ENCODE data around the gene CDHR2.

The CDHR2 gene

GRCh38 chr5:176639208-176639607, 90.1 kb downstream of the CDHR2 start:
- DNase-seq (ENCODE audit: low spot score): no peak
- POLR2A ChIA-PET (ENCODE audit: low non-redundant PET): no interaction called here
- TF ChIP-seq, protein P1, sequence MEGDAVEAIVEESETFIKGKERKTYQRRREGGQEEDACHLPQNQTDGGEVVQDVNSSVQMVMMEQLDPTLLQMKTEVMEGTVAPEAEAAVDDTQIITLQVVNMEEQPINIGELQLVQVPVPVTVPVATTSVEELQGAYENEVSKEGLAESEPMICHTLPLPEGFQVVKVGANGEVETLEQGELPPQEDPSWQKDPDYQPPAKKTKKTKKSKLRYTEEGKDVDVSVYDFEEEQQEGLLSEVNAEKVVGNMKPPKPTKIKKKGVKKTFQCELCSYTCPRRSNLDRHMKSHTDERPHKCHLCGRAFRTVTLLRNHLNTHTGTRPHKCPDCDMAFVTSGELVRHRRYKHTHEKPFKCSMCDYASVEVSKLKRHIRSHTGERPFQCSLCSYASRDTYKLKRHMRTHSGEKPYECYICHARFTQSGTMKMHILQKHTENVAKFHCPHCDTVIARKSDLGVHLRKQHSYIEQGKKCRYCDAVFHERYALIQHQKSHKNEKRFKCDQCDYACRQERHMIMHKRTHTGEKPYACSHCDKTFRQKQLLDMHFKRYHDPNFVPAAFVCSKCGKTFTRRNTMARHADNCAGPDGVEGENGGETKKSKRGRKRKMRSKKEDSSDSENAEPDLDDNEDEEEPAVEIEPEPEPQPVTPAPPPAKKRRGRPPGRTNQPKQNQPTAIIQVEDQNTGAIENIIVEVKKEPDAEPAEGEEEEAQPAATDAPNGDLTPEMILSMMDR (conservative IDR thresholded peaks at IDR 0.05; ENCODE audit: low read depth): no peak
- CTCF ChIA-PET: no interaction called here
- no peak overlapping the region for H3K27ac ChIP-seq

GRCh38 chr5:176639981-176640380, 90.8 kb downstream of the CDHR2 start:
- H3K27ac ChIP-seq: peak overlapping the region; percentile 9; the same call in 1 of the 2 replicates
- TF ChIP-seq, protein P1 (conservative IDR thresholded peaks at IDR 0.05; ENCODE audit: low read depth): no peak
- no peak for DNase-seq (ENCODE audit: low spot score)
- POLR2A ChIA-PET (ENCODE audit: low non-redundant PET): no interaction called here
- CTCF ChIA-PET: no interaction called here

DNA sequence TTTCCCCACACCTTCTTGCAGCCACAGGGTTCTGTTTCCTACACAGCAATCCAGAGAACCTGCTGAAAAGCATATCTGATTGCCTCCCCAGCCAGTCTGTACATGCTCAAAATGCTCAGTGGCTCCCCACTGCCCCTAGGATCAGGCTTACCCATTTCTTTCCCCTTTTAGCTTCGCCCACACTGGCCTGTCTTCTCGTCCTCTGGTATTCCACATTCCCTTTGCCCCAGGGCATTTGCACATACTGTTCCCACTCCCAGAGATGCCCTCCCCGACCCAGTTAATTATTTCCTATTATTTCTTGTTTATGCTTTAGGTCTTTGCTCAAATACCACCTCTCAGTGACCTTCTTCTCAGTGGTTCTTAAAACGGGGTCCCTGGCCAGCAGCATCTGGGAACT, 91.5 kb downstream of the CDHR2 start:
- POLR2A ChIA-PET (ENCODE audit: low non-redundant PET): no interaction called here
- no peak for DNase-seq (ENCODE audit: low spot score)
- CTCF ChIA-PET: no interaction called here
- no peak overlapping the region for H3K27ac ChIP-seq
- TF ChIP-seq, protein P1 (conservative IDR thresholded peaks at IDR 0.05; ENCODE audit: low read depth): no peak

DNA sequence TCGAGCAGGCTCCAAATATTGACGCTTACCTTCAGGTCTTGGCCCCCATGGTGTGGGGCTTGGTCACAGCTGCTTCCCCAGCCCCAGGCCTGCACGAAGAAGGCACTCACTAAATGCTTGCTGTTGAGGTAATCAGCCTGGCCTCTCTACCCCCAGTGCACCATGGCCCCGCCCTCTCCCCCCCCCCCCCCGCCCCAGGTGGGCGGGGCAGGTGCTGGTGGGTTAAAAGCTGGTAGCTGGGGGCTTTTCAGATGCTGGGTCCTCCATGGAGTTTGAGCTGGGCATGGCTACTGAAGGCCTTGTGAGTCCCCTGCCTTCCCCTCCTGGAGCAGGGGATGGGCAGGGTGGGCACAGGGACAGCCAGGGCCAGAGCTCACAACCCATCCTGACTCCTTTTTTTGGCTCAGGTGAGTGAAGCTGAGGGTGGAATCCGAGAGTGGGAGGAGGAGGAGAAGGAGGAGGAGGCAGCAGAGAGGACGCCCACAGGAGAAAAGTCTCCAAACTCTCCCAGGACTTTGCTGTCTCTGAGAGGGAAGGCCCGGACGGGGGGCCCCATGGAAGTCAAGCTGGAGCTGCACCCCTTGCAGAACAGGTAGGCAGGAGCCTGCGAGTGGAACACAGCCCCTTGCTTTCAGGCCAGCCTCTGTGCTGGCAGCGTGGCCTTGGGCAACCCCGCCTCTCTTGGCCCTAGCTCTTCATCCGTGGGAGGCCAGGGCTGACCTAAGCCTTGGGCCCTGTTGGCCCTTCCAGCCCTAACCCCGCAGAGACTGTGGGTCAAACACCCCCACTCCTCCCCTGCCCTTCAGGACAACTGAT, 93.7 kb downstream of the CDHR2 start:
- ChIA-PET POLR2A (ENCODE audit: low non-redundant PET) (no interaction called here), CTCF (interaction anchor here (0.7 to 0.8 kb wide), 2 partner anchors 12 to 94 kb away, joined by 3 read pairs; partner anchors contain the start of genes CDHR2 and EIF4E1B)
- no peak overlapping the region for H3K27ac ChIP-seq
- DNase-seq (ENCODE audit: low spot score): no peak
- TF ChIP-seq, protein P1 (conservative IDR thresholded peaks at IDR 0.05; ENCODE audit: low read depth): no peak

DNA sequence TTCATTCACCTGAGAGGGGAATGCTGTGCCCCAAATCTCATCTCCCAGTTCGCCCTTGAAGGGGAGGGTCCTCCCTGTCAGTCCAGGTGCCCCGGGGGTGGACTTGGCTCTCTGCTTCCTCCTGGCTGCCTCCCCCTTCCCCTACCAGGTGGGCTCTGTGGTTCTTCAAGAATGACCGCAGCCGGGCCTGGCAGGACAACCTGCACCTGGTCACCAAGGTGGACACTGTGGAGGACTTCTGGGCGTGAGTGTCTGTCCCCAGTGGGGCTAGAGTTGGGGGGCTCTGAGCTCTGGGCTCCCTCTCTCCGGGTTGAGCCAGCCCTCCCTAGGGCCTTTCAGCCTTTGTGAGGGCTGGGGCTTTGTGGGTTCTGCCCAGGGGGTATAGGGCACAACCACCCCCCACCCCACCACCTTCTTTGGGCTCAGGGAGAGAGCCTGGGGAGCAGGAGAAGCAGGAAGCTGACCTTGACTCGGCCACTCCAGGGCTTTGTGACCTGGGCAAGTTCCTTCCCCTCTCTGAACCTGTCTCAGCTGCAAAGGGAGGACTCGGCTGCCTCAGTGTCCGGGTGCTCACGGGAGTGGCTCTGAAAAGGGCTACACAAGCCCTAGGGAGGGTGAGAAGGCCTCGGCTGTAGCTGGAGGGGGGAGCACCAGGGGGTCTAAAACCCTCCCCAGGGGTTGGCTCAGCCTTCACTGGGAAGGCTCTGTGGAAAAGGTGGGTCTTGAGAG, 94.5 kb downstream of the CDHR2 start:
- H3K27ac ChIP-seq: no peak overlapping the region
- TF ChIP-seq, protein P1 (conservative IDR thresholded peaks at IDR 0.05; ENCODE audit: low read depth): no peak
- CTCF ChIA-PET: interaction anchor here (0.6 to 0.7 kb wide), 2 partner anchors 59 to 89 kb away, joined by 3 read pairs; no protein-coding TSS in a partner anchor
- POLR2A ChIA-PET (ENCODE audit: low non-redundant PET): no interaction called here
- DNase-seq (ENCODE audit: low spot score): no peak

GRCh38 chr5:176644294-176644693, 95.2 kb downstream of the CDHR2 start:
- CTCF ChIA-PET: interaction anchor here (0.6 to 0.7 kb wide), 2 partner anchors 60 to 89 kb away, joined by 3 read pairs; no protein-coding TSS in a partner anchor

More at GRCh38 chr5:176644294-176644693, 95.2 kb downstream of the CDHR2 start:
- POLR2A ChIA-PET (ENCODE audit: low non-redundant PET): no interaction called here
- no peak for DNase-seq (ENCODE audit: low spot score)
- TF ChIP-seq, protein P1 (conservative IDR thresholded peaks at IDR 0.05; ENCODE audit: low read depth): no peak
- no peak overlapping the region for H3K27ac ChIP-seq

Measured in RWPE1 (cell line).